KMS-11 (cell line): ENCODE data around the gene IRAK4.
"Not testable (repeated sequence)": the region's sequence is repeated elsewhere in the genome, so short reads cannot be mapped to it uniquely, and the experiment has no call there.

ENCODE experiments used
- H2AFZ ChIP-seq: fragments of 200-600 bp; sonication (generic); 2 replicates; pipeline ENCODE4 v1.6.1; 2016; ENCODE audit warnings: antibody characterized with exemption, mixed run types, low read depth
- H3K27ac ChIP-seq: fragments of 200-600 bp; sonication (generic); 2 replicates; pipeline ENCODE4 v1.6.1; 2016; ENCODE audit warnings: mild to moderate bottlenecking, mixed run types
- H3K27me3 ChIP-seq: fragments of 200-600 bp; sonication (generic); 2 replicates; pipeline ENCODE4 v1.6.1; 2017; ENCODE audit warnings: mild to moderate bottlenecking, low read depth, mixed run types, moderate library complexity; ENCODE audit not compliant: insufficient read depth
- H3K36me3 ChIP-seq: fragments of 200-600 bp; sonication (generic); 2 replicates; pipeline ENCODE4 v1.6.1; 2017; ENCODE audit warnings: mild to moderate bottlenecking, mixed run types; ENCODE audit not compliant: insufficient read depth
- H3K4me1 ChIP-seq: fragments of 200-600 bp; sonication (generic); 2 replicates; pipeline ENCODE4 v1.6.1; 2016; ENCODE audit warnings: mild to moderate bottlenecking, low read depth, mixed run types; ENCODE audit not compliant: poor library complexity, severe bottlenecking
- H3K4me2 ChIP-seq: fragments of 200-600 bp; sonication (generic); 2 replicates; pipeline ENCODE4 v1.7.0; 2016; ENCODE audit warnings: mild to moderate bottlenecking, mixed run types
- H3K4me3 ChIP-seq: fragments of 200-600 bp; sonication (generic); IDR thresholded peaks from 2 replicates; pipeline ENCODE4 v1.6.1; 2017; ENCODE audit warnings: low read depth, low read length, mixed read lengths; ENCODE audit not compliant: insufficient read depth
- H3K79me2 ChIP-seq: fragments of 200-600 bp; sonication (generic); 2 replicates; pipeline ENCODE4 v1.6.1; 2016; ENCODE audit warnings: low read depth, mixed run types; ENCODE audit not compliant: insufficient read depth
- H3K9ac ChIP-seq: fragments of 200-600 bp; sonication (generic); 2 replicates; pipeline ENCODE4 v1.6.1; 2016; ENCODE audit warnings: mild to moderate bottlenecking, mixed run types
- H4K20me1 ChIP-seq: fragments of 200-600 bp; sonication (generic); 2 replicates; pipeline ENCODE4 v1.6.1; 2016; ENCODE audit warnings: mild to moderate bottlenecking, mixed run types; ENCODE audit not compliant: insufficient read depth
- TF ChIP-seq, protein P1 (sequence below): fragments of 200-600 bp; sonication (generic); conservative IDR thresholded peaks from 2 replicates; pipeline ENCODE4 v1.6.1; 2017; ENCODE audit warnings: low read depth, mild to moderate bottlenecking, antibody characterized with exemption, low read length, moderate library complexity, mixed read lengths

IRAK4 gene

DNA sequence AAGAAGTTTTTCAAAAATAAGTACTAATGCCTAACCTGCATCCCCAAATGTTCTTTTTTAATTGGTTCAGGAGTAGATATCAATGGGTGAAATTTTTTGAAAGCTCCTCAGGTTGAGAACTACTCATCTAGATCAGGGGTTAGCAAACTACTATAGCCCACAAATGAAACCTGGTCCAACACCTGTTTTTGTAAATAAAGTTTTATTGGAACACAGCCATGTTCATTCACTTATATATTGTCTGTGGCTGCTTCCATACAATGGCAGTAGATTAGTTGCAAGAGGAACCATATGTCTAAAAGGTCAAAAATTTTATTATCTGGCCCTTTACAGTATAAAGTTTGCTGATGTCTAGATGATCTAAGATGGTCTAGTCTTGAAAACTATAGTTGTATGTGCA is 13.9 kb upstream of the IRAK4 start:
- peaks cover 26% of the 10 kb centered on the region for H3K4me1 ChIP-seq
- no peak overlapping the region for H2AFZ ChIP-seq
- H3K4me3 ChIP-seq, result no peak overlapping the region
- no peaks in the 10 kb centered on the region for H4K20me1 ChIP-seq
- H3K36me3 ChIP-seq, result no peaks in the 10 kb centered on the region
- no peak overlapping the region for H3K9ac ChIP-seq
- TF ChIP-seq, protein P1, sequence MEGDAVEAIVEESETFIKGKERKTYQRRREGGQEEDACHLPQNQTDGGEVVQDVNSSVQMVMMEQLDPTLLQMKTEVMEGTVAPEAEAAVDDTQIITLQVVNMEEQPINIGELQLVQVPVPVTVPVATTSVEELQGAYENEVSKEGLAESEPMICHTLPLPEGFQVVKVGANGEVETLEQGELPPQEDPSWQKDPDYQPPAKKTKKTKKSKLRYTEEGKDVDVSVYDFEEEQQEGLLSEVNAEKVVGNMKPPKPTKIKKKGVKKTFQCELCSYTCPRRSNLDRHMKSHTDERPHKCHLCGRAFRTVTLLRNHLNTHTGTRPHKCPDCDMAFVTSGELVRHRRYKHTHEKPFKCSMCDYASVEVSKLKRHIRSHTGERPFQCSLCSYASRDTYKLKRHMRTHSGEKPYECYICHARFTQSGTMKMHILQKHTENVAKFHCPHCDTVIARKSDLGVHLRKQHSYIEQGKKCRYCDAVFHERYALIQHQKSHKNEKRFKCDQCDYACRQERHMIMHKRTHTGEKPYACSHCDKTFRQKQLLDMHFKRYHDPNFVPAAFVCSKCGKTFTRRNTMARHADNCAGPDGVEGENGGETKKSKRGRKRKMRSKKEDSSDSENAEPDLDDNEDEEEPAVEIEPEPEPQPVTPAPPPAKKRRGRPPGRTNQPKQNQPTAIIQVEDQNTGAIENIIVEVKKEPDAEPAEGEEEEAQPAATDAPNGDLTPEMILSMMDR, result no peak
- H3K27ac ChIP-seq, result no peak overlapping the region
- no peaks in the 10 kb centered on the region for H3K79me2 ChIP-seq
- H3K27me3 ChIP-seq, result no peaks in the 10 kb centered on the region
- no peak overlapping the region for H3K4me2 ChIP-seq

DNA sequence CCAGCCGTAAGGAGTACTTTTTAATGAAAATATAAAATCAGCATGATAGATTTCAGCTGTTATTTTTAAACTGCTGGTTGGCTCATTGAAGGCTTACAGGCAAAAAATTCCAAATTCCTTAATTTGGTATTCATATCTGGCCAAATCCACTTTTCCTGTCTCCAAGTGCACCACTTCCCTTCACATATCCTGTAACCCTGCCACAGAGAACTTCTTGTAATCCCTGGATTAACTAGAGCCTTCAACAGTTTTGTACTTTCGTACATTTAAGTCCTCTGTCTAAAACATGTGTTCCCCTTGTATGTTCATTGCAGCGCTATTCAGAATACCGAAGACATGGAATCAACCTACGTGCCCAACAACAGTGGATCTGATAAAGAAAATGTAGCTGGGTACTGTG is 9.7 kb upstream of the IRAK4 start:
- TF ChIP-seq, protein P1, result no peak
- no peak overlapping the region for H3K9ac ChIP-seq
- 0 out of 2 replicates have a peak, but pooled peaks cover under 1% of the 10 kb centered on the region for H3K27me3 ChIP-seq
- H3K4me1 ChIP-seq, result peaks cover 14% of the 10 kb centered on the region
- 0 out of 2 replicates have a peak, but pooled peaks cover 4% of the 10 kb centered on the region for H3K36me3 ChIP-seq
- H3K27ac ChIP-seq, result no peak overlapping the region
- no peaks in the 10 kb centered on the region for H3K79me2 ChIP-seq
- H4K20me1 ChIP-seq, result no peaks in the 10 kb centered on the region
- H3K4me3 ChIP-seq, result no peak overlapping the region
- no peak overlapping the region for H2AFZ ChIP-seq
- no peak overlapping the region for H3K4me2 ChIP-seq

DNA sequence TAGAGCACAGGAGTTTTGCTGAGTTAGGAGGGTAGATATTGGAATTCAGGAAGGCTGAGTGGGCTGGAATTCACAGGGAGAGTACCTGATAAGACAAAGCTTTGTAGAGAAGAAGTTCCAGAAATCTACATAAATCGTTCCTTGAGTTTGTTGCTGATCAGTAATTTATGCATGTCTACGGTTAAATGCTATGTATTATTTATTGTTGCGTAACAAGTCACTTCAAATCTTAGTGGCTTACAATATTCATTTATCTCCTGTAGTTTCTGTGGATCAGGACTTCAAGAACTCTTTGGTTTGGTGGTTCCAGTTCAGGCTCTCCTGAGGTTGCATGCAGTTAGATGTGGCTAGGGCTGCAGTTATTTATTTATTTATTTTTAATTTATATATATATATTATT is 7.9 kb upstream of the IRAK4 start:
- Histone ChIP-seq H4K20me1 (no peaks in the 10 kb centered on the region), H3K27me3 (peaks cover 5% of the 10 kb centered on the region; the same call in 1 of the 2 replicates), H3K79me2 (no peaks in the 10 kb centered on the region), H3K4me2 (no peak overlapping the region), H3K4me1 (peaks cover 22% of the 10 kb centered on the region), H3K27ac (no peak overlapping the region), H3K4me3 (no peak overlapping the region), H2AFZ (no peak overlapping the region), H3K9ac (no peak overlapping the region), H3K36me3 (0 out of 2 replicates have a peak, but pooled peaks cover 6% of the 10 kb centered on the region)
- TF ChIP-seq, protein P1, result no peak

DNA sequence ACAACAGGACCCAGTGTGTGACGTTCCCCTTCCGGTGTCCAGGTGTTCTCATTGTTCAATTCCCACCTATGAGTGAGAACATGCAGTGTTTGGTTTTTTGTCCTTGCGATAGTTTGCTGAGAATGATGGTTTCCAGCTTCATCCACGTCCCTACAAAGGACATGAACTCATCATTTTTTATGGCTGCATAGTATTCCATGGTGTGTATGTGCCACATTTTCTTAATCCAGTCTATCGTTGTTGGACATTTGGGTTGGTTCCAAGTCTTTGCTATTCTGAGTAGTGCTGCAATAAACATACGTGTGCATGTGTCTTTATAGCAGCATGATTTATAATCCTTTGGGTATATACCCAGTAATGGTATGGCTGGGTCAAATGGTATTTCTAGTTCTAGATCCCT is 7.4 kb upstream of the IRAK4 start:
- H3K36me3 ChIP-seq, H2AFZ ChIP-seq, H3K27me3 ChIP-seq, H3K9ac ChIP-seq, H4K20me1 ChIP-seq, H3K79me2 ChIP-seq, H3K27ac ChIP-seq, H3K4me2 ChIP-seq, H3K4me3 ChIP-seq: not testable (repeated sequence)
- H3K4me1 ChIP-seq, result peaks cover 22% of the 10 kb centered on the region

DNA sequence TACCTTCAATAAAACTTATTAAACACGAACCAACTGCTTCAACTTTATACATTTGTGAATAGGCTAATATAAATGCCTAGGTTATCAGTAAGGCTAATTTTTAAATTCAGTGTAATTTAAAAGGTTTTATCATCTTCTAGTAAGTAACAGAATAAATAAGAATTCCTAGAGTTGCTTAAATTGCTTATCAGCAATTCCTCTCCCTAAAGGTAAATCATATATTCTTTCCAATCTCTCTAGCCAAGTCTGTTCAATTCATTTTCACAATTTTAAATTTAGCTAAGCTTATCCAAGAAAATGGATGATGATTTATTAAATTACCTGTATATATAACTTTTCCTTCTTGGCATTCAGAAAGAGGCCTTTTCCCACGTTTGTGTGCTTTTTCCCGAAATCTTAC is 4.7 kb upstream of the IRAK4 start:
- Histone ChIP-seq H3K79me2 (peaks cover 20% of the 10 kb centered on the region; the same call in 1 of the 2 replicates), H3K4me2 (peak overlapping the region; percentile 15; the same call in 1 of the 2 replicates), H3K27me3 (peaks cover 5% of the 10 kb centered on the region; the same call in 1 of the 2 replicates), H4K20me1 (no peaks in the 10 kb centered on the region), H3K4me1 (peaks cover 36% of the 10 kb centered on the region), H3K4me3 (no peak overlapping the region), H3K9ac (no peak overlapping the region), H3K36me3 (0 out of 2 replicates have a peak, but pooled peaks cover 6% of the 10 kb centered on the region), H2AFZ (no peak overlapping the region), H3K27ac (no peak overlapping the region)
- TF ChIP-seq, protein P1, result no peak
